ENCODE data around the gene VPS33B.

VPS33B gene

DNA sequence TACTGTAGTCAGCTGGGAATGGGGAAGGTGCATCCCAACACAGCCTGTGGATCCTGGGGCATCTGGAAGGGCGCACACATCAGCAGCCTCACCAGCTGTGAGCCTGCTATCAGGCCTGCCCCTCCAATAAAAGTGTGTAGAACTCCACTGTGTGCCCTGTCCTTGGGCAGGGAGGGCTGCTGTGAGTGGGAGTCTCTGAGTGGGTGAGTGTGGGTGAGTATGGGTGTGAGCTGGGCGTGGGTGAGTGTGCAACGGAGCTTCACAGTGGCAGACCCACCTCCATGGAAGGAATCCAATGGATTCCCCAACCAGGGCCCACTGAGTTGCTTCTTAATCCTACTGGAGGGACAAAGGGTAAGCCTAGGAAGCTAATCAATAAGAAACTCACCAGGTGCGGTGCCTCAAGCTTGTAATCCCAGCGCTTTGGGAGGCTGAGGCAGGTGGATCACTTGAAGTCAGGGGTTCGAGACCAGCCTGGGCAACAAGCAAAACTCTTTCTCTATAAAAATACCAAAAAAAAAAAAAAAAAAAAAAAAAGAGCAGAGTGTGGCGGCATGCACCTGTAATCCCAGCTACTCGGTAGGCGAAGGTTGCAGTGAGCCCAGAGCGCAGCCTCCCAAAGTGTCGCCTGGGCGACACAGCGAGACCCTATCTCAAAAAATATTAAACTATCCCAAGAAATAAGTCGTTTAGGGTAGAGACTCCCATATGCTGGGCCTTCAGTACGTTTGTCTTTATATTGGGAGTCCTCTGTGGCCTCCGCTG lies 68.3 kb downstream of the VPS33B start:
- DNase-seq (ENCODE audit: low read depth in 4 of 4, low spot score in 1 of 4): no peak

DNA sequence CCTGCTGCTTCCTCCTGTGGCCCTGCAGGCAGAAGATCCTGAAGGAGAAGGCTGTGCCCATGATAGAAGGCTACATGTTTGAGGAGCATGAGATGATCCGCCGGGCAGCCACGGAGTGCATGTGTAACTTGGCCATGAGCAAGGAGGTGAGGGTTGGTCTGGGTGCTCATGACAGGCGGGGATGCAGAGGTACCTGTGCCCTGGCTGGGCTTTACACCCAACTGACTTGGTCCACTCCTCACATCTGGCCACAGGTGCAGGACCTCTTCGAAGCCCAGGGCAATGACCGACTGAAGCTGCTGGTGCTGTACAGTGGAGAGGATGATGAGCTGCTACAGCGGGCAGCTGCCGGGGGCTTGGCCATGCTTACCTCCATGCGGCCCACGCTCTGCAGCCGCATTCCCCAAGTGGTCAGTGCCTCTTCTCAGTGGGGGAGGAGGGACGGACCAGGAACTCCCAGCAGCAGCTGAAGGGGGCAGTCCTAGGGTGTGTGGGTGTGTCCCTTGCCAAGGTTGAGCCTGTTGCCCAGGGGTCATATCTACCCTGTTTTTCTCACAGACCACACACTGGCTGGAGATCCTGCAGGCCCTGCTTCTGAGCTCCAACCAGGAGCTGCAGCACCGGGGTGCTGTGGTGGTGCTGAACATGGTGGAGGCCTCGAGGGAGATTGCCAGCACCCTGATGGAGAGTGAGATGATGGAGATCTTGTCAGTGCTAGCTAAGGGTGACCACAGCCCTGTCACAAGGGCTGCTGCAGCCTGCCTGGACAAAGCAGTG lies 69.3 kb downstream of the VPS33B start:
- no peak for DNase-seq (ENCODE audit: low read depth in 4 of 4, low spot score in 1 of 4)

DNA sequence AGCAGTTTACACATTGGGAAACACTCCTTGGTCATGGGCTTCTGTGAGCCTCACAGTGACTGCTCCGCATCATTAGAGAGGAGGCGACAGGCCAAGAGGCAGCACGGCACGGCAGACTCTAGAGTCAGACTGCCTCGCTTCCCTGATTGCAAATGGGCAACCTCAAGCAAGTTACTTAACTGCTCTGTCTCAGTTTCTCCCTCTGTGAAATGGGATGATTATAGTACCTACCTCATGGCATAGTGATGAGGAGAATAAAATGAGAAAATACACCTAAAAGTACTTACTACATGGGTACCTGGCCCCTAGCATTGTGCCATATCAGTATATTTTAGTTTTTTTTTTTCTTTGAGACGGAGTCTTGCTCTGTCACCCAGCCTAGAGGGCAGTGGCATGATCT lies 71.7 kb downstream of the VPS33B start:
- DNase-seq (ENCODE audit: low read depth in 4 of 4, low spot score in 1 of 4): no peak

DNA sequence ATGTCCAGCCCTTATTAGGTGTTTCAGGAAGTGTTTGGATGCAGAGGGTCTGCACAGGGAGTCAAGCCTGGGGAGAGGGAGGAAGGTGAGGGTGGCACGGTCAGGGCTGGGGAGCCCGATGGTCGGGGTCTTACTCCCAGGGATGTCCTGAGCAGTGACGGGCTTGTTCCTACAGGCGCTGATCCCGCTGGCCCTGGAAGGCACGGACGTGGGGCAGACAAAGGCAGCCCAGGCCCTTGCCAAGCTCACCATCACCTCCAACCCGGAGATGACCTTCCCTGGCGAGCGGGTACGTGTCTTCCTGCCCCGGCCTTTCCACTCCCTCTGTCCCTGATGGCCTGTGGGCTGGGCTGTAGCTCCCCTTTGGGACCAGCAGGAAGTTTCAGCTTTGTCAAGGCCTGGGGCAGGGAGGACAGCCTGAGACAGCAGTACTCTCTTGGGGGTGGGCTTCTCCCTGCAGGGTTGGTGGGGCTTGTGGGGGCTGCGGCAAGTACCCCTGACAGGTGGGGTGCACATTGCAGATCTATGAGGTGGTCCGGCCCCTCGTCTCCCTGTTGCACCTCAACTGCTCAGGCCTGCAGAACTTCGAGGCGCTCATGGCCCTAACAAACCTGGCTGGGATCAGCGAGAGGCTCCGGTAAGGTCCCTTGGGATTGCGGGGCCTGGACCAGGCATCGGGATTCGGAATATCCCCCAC lies 72.3 kb downstream of the VPS33B start:
- no peak for DNase-seq (ENCODE audit: low read depth in 4 of 4, low spot score in 1 of 4)

Data from stimulated activated CD4-positive, alpha-beta T cell treated with anti-CD3 and anti-CD28 coated beads, Interleukin-1b, Interleukin-23, amount 100 ng/mL, for 24 hours (primary cell).